GM12801 (cell line): ENCODE data around the gene PSMG1.

Experiments used
- TF ChIP-seq, protein P1 (sequence below): IDR thresholded peaks from one replicate; pipeline ENCODE4 v1.5.1; 2011; ENCODE audit warnings: control low read depth; ENCODE audit not compliant: insufficient read length; ENCODE audit errors: extremely low read depth

The PSMG1 gene

GRCh38 chr21:39150877-39151276 is 32.4 kb downstream of the PSMG1 start:
- TF ChIP-seq, protein P1, sequence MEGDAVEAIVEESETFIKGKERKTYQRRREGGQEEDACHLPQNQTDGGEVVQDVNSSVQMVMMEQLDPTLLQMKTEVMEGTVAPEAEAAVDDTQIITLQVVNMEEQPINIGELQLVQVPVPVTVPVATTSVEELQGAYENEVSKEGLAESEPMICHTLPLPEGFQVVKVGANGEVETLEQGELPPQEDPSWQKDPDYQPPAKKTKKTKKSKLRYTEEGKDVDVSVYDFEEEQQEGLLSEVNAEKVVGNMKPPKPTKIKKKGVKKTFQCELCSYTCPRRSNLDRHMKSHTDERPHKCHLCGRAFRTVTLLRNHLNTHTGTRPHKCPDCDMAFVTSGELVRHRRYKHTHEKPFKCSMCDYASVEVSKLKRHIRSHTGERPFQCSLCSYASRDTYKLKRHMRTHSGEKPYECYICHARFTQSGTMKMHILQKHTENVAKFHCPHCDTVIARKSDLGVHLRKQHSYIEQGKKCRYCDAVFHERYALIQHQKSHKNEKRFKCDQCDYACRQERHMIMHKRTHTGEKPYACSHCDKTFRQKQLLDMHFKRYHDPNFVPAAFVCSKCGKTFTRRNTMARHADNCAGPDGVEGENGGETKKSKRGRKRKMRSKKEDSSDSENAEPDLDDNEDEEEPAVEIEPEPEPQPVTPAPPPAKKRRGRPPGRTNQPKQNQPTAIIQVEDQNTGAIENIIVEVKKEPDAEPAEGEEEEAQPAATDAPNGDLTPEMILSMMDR, result no peak

DNA sequence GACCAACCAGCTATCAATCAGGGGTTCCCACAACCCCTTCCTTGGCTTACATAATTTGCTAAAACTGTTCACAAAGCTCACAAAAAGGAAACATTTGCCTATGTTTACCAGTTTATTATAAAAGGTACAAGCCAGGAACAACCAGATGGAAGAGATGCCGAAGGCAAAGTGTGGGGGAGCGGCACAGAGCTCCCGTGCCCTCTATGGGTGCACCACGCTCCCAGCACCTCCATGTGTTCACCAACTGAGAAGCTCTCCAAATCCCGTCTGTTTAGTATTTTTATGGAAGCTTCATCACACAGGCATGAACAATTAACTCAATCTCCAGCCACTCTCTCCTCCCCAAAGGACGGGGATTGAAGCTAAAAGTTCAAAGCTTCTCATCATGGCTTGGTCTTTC is 32.9 kb downstream of the PSMG1 start:
- TF ChIP-seq, protein P1, result no peak

DNA sequence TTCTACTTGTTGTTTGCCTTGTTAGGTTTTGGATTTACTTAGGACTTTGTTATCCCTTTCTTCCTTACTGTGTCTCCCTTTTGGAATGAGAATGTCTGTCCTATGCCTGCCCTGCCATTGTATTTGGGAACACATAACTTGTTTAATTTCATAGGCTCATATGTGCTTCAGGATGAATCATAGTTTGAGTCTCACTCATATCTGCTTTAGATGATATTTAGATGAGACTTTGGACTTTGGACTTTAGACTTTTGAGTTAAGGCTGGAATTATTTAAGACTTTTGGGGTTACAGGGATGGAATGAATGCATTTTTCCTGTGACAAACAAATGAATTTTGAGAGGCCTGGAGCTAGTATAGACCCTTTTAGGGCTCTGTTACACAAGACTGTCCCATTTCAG is 33.4 kb downstream of the PSMG1 start:
- TF ChIP-seq, protein P1, result no peak

DNA sequence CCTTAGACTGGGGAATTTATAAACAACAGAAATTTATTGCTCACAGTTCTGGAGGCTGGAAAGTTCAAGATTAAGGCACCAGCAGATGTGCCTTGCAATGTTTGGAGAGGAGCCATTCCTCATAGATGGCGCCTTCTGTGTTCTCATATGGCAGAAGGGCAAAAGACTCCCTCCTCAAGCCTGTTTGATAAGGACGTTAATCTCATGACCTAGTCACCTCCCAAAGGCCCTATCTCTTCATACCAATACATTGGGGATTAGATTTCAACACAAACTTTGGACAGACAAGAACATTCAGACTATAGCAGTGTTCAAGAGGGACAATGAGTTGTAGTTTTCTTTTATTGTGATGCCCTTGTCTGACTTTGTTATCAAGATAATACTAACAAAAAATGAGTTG is 34.3 kb downstream of the PSMG1 start:
- TF ChIP-seq, protein P1, result no peak

DNA sequence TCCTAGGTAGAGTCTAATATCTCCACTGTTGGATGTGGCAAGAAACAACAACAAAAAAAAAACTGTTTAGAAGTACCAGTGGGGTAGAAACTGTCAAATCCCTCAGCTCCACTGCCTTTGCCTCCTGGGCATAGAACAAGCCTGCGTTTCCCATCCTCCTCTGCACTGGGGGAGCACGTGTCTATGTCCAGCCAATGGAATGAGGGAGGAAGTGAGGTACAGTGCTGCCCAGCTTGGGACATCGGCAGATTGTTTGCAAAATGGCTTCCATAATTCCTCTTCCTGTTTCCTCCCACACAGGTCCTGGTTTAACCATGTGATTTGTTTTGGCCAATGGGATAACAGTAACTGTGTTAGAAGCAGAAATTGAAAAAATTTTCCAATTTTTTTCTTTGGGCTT is 39.1 kb downstream of the PSMG1 start:
- TF ChIP-seq, protein P1, result no peak

- TF ChIP-seq, protein P1, result no peak
These were observed 40.3 kb downstream of the PSMG1 start for GRCh38 chr21:39142972-39143371.

DNA sequence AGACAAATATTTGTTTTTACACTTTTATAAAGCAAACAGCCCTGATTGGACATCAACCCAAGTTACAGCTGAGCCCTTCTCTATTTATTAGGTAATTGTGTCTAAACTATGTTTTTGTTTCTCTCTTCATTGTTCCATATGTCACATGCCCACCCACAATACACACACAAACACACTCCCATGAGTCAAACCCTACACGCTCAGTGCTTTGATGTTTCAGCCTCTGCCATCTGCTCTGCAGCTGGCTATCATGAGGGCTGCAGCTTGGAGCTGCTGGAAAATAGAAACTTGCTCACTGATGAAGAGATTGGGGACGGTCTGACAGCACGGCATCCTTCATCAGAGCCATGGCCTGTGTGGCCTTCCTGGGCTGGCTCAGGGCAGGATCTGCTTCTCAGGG is 41.7 kb downstream of the PSMG1 start:
- TF ChIP-seq, protein P1, result no peak
